Renal pelvis (tissue), 12 donors: Measurements from ENCODE around the gene CLDN3. TPM values are rescaled to one million over a fixed set of nuclear protein-coding genes. Genes with fewer than 3 reads are reported as not detected.
"Not testable (repeated sequence)": the region's sequence is repeated elsewhere in the genome, so short reads cannot be mapped to it uniquely, and the experiment has no call there.

ENCODE experiments used
- DNase-seq: peaks from one replicate; pipeline ENCODE4 v3.0.0-alpha.2; 2013
- long read RNA-seq, 16 experiments: transcript quantifications; one replicate each; lab custom pipeline, GENCODE V29; 2026
- polyA plus RNA-seq, 3 donors: library from polyadenylated mRNA; unstranded; fragments of 120-200 nt; gene quantifications; one replicate each; pipeline ENCODE4 v1.2.1, GENCODE V29; 2013; ENCODE audit not compliant: insufficient read length in 3 of 3

The CLDN3 gene
- 10 to 100 TPM; 67.0 to 69.6 (median 69.2) TPM for polyA plus RNA-seq
- long read RNA-seq, donor 1, transcript CLDN3-201 (1 exons, 1,274 nt), result major isoform, 75 of 75 reads
- long read RNA-seq, donor 1, partial matches to known transcripts, result 0 of 75 reads
- long read RNA-seq, donor 1, other reads (novel, unspliced or antisense), result 0 of 75 reads
- long read RNA-seq, donor 2, transcript CLDN3-201 (1 exons, 1,274 nt), result major isoform, 80 of 80 reads
- long read RNA-seq, donor 2, partial matches to known transcripts, result 0 of 80 reads
- long read RNA-seq, donor 2, other reads (novel, unspliced or antisense), result 0 of 80 reads
- long read RNA-seq, donor 3, transcript CLDN3-201 (1 exons, 1,274 nt), result major isoform, 85 of 85 reads
- long read RNA-seq, donor 3, partial matches to known transcripts, result 0 of 85 reads
- long read RNA-seq, donor 3, other reads (novel, unspliced or antisense), result 0 of 85 reads
- long read RNA-seq, donor 4, transcript CLDN3-201 (1 exons, 1,274 nt), result major isoform, 108 of 108 reads
- long read RNA-seq, donor 4, partial matches to known transcripts, result 0 of 108 reads
- long read RNA-seq, donor 4, other reads (novel, unspliced or antisense), result 0 of 108 reads
- long read RNA-seq, donor 5, transcript CLDN3-201 (1 exons, 1,274 nt), result major isoform, 65 of 65 reads
- long read RNA-seq, donor 5, partial matches to known transcripts, result 0 of 65 reads
- long read RNA-seq, donor 5, other reads (novel, unspliced or antisense), result 0 of 65 reads
- long read RNA-seq, donor 6, transcript CLDN3-201 (1 exons, 1,274 nt), result major isoform, 75 of 80 reads
- long read RNA-seq, donor 6, partial matches to known transcripts, result 0 of 80 reads
- long read RNA-seq, donor 6, other reads (novel, unspliced or antisense), result 5 of 80 reads
- long read RNA-seq, donor 7, transcript CLDN3-201 (1 exons, 1,274 nt), result major isoform, 112 of 112 reads
- long read RNA-seq, donor 7, partial matches to known transcripts, result 0 of 112 reads
- long read RNA-seq, donor 7, other reads (novel, unspliced or antisense), result 0 of 112 reads
- long read RNA-seq, donor 8, transcript CLDN3-201 (1 exons, 1,274 nt), result major isoform, 9 of 20 reads
- long read RNA-seq, donor 8, partial matches to known transcripts, result 11 of 20 reads
- long read RNA-seq, donor 8, other reads (novel, unspliced or antisense), result 0 of 20 reads
- long read RNA-seq, donor 9, transcript CLDN3-201 (1 exons, 1,274 nt), result major isoform, 144 of 144 reads
- long read RNA-seq, donor 9, partial matches to known transcripts, result 0 of 144 reads
- long read RNA-seq, donor 9, other reads (novel, unspliced or antisense), result 0 of 144 reads
- long read RNA-seq, donor 10, transcript CLDN3-201 (1 exons, 1,274 nt), result major isoform, 92 of 102 reads
- long read RNA-seq, donor 10, partial matches to known transcripts, result 0 of 102 reads
- long read RNA-seq, donor 10, other reads (novel, unspliced or antisense), result 10 of 102 reads
- long read RNA-seq, donor 11, transcript CLDN3-201 (1 exons, 1,274 nt), result major isoform, 68 of 68 reads
- long read RNA-seq, donor 11, partial matches to known transcripts, result 0 of 68 reads
- long read RNA-seq, donor 11, other reads (novel, unspliced or antisense), result 0 of 68 reads
- long read RNA-seq, donor 12, transcript CLDN3-201 (1 exons, 1,274 nt), result major isoform, 123 of 123 reads
- long read RNA-seq, donor 12, partial matches to known transcripts, result 0 of 123 reads
- long read RNA-seq, donor 12, other reads (novel, unspliced or antisense), result 0 of 123 reads
- long read RNA-seq, donor 13, transcript CLDN3-201 (1 exons, 1,274 nt), result major isoform, 63 of 63 reads
- long read RNA-seq, donor 13, partial matches to known transcripts, result 0 of 63 reads
- long read RNA-seq, donor 13, other reads (novel, unspliced or antisense), result 0 of 63 reads
- long read RNA-seq, donor 14, transcript CLDN3-201 (1 exons, 1,274 nt), result major isoform, 180 of 180 reads
- long read RNA-seq, donor 14, partial matches to known transcripts, result 0 of 180 reads
- long read RNA-seq, donor 14, other reads (novel, unspliced or antisense), result 0 of 180 reads
- long read RNA-seq, donor 15, transcript CLDN3-201 (1 exons, 1,274 nt), result major isoform, 85 of 106 reads
- long read RNA-seq, donor 15, partial matches to known transcripts, result 9 of 106 reads
- long read RNA-seq, donor 15, other reads (novel, unspliced or antisense), result 12 of 106 reads
- long read RNA-seq, donor 16, transcript CLDN3-201 (1 exons, 1,274 nt), result major isoform, 93 of 93 reads
- long read RNA-seq, donor 16, partial matches to known transcripts, result 0 of 93 reads
- long read RNA-seq, donor 16, other reads (novel, unspliced or antisense), result 0 of 93 reads

GRCh38 chr7:73770002-73770859, at the start of gene CLDN3:
Gene CLDN3, minus strand, starts transcription at chr7:73770270. Its CDS starts 221 bp downstream, at chr7:73770049.
- DNase-seq, result peak; percentile 87

- no peak for DNase-seq
These were observed 47.1 kb upstream of the CLDN3 start for GRCh38 chr7:73817121-73817520.

- DNase-seq, result no peak
These were observed 45.4 kb upstream of the CLDN3 start for GRCh38 chr7:73815436-73815835.

GRCh38 chr7:73812996-73813395, 42.9 kb upstream of the CLDN3 start:
- DNase-seq, result no peak

- no peak for DNase-seq
These were observed 41.7 kb upstream of the CLDN3 start for GRCh38 chr7:73811760-73812168.

GRCh38 chr7:73810998-73811360, 40.9 kb upstream of the CLDN3 start:
- no peak for DNase-seq

- DNase-seq, result no peak
These were observed 39.4 kb upstream of the CLDN3 start for GRCh38 chr7:73809467-73809951.

GRCh38 chr7:73802459-73802858, 32.4 kb upstream of the CLDN3 start:
- no peak for DNase-seq

GRCh38 chr7:73801577-73801976, 31.5 kb upstream of the CLDN3 start:
- no peak for DNase-seq

- DNase-seq, result no peak
These were observed 29.4 kb upstream of the CLDN3 start for GRCh38 chr7:73799282-73800141.

GRCh38 chr7:73797176-73797575, 27.1 kb upstream of the CLDN3 start:
- DNase-seq, result not testable (repeated sequence)

GRCh38 chr7:73796656-73797055, 26.6 kb upstream of the CLDN3 start:
- not testable (repeated sequence) for DNase-seq

GRCh38 chr7:73795188-73795587, 25.1 kb upstream of the CLDN3 start:
- not testable (repeated sequence) for DNase-seq

- not testable (repeated sequence) for DNase-seq
These were observed 21.2 kb upstream of the CLDN3 start for GRCh38 chr7:73791170-73791690.

GRCh38 chr7:73789051-73789450, 19.0 kb upstream of the CLDN3 start:
- no peak for DNase-seq

- DNase-seq, result not testable (repeated sequence)
These were observed 17.6 kb upstream of the CLDN3 start for GRCh38 chr7:73787786-73788048.

- no peak for DNase-seq
These were observed 16.5 kb upstream of the CLDN3 start for GRCh38 chr7:73786588-73786987.

GRCh38 chr7:73779517-73779916, 9.4 kb upstream of the CLDN3 start:
- no peak for DNase-seq
